DMS114 treated with DMSO at 0.1 percent for 48 hours (cell line): ENCODE data around the gene SDE2.

Experiments used
- DNase-seq: peaks from one replicate; lab custom pipeline; 2025; ENCODE audit not compliant: unreplicated experiment; lab: John Stamatoyannopoulos, UW

The SDE2 gene

DNA sequence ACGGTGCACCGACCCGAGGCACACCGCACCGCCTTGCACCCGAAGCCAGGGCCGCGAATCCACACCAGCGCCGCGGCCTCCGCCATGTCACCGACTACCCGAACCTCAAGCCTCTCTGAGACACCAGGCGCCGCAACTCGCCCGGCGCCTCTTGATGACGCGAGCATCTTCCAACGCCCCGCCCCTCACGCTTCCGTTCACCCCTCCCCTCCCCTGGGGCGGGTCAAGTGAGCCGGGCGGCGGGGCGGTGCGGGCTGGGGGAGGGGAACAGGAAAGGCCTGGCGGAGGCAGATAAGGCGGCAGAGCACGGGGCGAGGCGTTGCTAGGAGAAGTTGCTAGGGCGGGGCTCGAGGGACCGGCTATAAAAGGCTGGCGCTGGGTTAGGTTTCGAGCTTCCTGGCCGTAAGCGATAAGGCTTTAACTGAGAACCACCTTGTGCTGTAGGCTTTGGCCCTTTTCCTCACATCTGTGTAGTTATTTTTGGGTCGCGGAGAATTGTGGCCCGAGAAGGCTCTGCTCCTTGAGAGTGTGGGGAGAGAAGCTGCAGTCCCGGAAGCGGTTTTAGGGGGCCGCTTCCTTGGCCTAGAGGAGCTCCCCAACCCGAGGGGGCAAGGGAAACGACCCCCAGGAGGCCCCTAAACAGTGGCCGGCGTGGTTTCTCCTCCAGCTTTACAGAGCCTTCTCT lies at the start of gene SDE2:
TSS of gene SDE2 (minus strand) at position 117 of the 685 bp plus-strand sequence. CDS start at position 86, 31 bp downstream.
- peak; percentile 92 for DNase-seq

DNA sequence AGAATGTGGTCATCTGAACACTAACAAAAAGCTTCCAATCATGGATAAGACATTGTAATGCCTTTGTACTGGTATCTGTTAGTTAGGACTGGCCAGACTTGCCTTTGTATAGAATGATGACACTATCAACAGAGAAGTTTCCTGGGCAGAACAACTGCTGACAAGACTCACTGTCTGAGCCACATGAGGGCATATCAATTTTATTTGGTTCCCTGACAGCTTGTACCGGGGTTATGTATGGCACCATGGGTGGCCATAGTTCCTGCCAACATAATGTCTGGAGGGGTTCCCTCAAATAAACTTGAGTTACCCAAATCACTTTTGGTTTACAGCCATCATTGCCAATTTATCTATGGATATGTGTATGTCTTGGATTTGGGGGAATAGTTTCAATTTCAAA lies 49.7 kb upstream of the SDE2 start:
- no peak for DNase-seq

DNA sequence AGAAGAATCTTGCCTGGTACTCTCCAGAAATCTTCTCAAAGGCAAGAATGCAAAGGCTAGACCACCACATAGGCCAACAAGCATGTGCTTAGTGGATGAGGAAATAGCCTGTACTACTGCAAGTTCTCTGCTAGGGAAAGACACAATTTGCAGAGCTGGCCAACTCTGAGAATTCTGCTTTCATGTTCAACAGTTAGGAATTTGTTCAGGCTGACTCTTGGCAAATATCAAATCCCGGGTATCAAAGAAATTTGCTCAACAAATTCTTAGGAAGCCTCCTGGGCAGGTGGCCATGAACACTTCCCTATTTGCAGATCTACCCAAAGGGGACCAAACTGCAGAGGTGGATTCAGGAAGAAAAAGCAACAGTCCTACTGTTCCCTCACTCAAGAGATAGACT lies 48.4 kb upstream of the SDE2 start:
- DNase-seq: no peak

DNA sequence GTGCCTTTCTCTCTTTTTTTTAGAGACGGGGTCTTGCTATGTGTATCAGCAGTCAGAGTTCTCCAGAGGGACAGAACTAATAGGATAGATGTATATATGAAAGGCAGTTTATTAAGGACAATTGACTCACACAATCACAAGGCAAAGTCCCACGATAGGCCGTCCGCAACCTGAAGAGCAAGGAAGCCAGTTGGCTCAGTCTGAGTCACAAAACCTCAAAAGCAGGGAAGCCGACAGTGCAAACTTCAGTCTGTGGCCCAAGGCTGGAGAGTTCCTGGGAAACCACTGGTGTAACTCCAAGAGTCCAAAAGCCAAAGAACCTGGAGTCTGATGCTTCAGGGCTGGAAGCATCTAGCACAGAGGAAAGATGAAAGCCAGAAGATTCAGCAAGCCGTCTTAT lies 47.1 kb upstream of the SDE2 start:
- DNase-seq: no peak

DNA sequence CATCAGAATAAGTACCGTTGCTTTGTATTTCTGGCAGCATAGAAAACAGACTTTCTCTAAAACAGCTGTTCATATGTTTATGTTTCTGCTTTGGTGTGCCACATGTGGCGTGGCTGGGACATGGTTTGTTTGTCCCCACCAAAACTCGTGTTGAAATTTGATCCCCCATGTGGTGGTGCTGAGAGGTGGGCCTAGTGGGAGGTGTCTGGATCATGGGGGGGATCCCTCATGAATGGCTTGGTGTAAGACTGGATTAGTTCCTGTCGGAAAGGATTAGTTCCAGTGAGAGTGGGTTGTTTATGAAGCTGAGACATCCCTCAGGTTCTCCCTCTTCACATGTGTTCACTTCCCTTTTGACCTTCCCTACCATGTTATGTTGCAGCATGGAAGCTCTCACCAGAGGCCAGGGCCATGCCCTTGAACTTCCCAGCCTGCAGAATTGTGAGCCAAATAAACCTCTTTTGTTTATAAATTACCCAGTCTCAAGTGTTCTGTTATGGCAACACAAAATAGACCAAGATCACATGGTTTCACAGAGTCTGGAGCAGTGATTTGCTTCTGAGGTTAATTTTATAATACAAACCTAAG lies 45.5 kb upstream of the SDE2 start:
- DNase-seq: no peak

- DNase-seq: no peak
These were observed 42.3 kb upstream of the SDE2 start for GRCh38 chr1:226041419-226041818.

- no peak for DNase-seq
These were observed 39.5 kb upstream of the SDE2 start for GRCh38 chr1:226038661-226039060.

DNA sequence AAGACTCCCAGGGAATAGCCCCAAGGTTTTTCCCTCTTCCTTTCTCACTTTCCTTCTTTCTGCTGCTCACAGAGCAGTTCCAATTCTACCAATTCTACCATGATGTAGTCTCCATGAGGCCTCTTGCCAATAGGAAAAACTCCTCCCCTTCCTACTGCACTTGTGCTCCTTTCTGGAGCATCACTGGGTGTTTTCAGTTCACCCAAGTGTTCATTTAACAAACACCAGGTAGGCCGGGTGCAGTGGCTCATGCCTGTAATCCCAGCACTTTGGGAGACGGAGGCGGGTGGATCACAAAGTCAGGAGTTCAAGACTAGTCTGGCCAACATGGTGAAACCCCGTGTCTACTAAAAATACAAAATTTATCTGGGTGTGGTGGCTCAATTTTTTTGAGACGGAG lies 36.8 kb upstream of the SDE2 start:
- DNase-seq: no peak

DNA sequence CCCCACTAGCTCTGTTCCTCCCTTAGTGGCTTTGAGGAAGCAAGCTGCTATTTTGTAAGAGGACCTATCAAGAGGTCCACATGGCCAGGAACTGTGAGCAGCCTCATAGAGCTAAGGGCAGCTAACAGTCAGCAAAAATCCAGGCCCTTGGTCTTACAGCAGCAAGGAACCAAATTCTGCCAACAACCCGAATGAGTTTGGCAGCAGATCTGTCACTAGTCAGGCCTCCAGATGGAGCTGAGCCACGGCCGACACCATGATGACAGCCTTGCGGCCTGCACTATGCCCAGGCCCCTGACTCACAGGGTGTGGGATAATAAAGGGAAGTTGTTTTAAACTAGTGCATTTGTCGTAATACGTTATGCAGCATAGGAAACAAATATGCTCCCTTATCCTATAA lies 35.3 kb upstream of the SDE2 start:
- no peak for DNase-seq

DNA sequence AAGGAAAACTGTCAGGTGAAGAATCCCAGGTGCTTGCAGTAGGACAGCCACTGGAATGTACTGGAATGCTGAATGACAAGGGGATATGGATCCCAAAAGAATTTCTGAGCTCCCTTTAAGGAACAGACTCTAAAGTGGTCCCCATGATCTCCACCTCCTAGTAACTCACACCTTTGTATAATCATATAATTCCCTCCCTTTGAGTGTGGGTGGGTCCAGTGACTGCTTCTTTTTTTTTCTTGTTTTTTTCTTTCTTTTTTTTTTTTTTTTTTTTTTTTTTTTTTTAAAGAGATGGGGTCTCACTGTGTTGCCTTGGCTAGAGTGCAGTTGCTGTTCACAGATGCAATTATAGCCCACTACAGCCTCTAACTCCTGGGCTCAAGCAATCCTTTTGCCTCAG lies 34.8 kb upstream of the SDE2 start:
- no peak for DNase-seq

DNA sequence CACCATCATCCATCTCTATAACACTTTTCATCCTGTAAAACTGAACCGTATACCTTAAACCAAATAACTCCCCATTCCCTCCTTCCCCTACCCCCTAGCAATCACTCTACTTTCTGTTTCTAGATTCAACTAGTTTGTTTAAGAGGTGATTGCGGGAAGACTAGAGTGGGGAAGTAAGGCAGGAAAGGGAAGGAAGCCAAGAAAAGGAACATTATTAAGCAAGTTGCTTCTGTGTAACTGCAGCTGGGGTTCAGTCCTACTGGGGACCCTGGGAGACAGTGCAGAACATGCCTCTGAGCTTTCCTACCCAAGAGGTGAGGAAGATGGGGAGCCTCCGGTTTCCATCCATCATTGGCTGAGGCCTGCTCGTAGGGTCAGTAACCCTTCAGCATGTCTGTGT lies 34.4 kb upstream of the SDE2 start:
- no peak for DNase-seq

- DNase-seq: no peak
These were observed 30.6 kb upstream of the SDE2 start for GRCh38 chr1:226029568-226030225.

DNA sequence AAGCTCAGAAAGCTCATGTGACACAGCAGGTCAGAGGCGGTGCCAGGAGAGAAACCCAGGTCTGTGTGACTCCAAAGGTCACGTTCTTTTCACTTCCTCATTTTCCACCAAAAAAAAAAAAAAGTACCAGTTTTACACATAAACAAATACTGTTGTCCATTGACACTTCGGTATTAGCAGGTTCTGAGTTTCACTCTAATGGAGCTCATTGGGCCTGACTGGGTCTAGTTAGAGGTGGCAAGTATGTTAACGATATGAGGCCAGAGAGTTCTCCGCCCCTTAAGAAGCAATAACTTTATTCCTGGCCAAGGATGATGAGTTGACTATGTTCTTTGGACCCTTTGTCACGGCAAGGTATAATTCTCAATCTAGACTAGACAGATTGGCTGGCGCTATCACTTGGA lies 30.0 kb upstream of the SDE2 start:
- no peak for DNase-seq

GRCh38 chr1:226027538-226028217 lies 28.5 kb upstream of the SDE2 start:
- no peak for DNase-seq

DNA sequence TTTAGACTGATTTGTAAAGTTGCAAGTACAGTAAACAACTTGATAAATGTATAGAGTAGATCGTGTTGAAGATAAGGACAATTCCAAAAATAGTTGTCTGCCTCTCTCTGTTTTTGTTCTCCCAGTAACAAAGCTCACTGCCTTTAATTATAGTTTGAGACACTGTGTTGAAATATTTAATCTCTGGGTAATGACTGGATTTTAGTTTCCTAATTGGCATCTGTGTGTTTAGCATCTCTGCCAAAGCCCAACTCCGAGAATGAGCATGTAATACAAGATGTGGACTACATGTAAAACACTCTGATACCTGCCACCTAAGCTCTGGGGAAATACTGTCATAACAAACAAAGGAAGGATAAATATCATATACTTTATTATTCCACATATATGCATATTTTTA lies 27.7 kb upstream of the SDE2 start:
- DNase-seq: no peak

DNA sequence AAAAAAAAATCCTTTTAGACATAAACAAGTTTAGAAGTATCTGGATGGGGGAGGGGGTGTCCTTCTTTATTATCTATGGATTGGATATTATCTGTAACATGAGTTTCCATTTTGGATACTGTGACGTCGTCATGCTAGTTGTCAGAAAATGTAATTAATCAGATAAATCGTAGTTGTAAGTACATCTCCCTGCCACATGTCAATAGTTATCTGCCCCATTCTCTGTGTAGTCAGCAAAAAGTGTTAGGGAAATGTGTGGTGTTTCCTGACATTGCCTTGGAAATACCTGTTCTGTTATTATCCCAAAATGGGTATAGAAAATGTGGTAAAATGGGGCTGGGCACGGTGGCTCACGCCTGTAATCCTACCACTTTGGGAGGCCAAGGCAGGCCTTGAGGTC lies 24.6 kb upstream of the SDE2 start:
- DNase-seq: no peak

DNA sequence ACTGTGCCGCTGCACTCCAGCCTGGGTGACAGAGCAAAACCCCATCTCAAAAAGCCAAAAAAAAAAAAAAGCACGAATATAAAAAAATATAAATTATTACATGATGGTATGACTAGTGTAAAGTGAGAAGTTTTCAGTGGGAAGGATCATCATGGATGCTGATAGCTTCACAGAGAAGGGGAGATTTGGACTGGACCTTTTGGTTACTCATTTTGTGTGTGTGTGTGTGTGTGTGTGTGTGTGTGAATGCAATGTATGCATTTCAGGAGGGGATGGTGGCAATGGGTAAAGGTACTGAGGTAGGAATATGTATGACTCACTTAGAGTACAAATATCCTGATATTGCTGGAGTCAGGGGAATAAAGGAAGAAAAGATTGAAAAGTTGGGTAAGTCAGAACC lies 22.7 kb upstream of the SDE2 start:
- DNase-seq: no peak

GRCh38 chr1:226021401-226021800 lies 22.3 kb upstream of the SDE2 start:
- DNase-seq: no peak

- DNase-seq: no peak
These were observed 20.4 kb upstream of the SDE2 start for GRCh38 chr1:226019572-226019971.

GRCh38 chr1:226017070-226017469 lies 17.9 kb upstream of the SDE2 start:
- no peak for DNase-seq

DNA sequence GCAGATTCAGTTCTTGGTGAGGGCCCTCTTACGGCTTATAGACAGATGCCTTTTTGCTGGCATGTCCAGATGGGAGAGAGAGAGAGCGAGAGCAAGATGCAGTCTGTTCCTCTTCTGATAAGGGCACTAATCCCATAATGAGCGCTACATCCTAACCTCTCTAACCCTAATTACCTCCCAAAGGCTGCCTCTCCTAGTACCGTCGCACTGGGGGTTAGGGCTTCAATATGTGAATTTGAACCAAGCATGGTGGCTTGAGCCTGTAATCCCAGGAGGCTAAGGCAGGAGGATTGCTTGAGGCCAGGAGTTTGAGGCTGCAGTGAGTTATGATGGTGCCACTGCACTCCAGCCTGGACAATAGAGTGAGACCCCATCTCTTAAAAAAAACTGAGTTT lies 10.5 kb upstream of the SDE2 start:
- no peak for DNase-seq
